ENCODE results near the gene ST8SIA6.

Gene ST8SIA6

DNA sequence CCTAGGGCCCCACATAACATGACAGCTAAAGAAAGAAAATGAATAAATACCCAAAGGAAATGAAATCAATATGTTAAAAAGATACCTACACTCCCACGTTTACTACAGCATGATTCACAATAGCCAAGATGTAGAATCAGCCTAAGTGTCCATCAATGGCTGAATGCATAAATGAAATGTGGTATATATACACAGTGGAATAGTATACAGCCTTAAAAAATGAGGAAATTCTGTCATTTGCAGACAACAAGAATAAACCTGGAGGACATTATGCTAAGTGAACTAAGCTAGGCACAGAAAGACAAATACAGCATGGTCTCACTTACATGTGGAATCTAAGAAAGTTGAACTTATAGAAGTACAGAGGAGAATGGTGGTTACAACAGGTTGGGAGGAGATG, 102.9 kb downstream of the ST8SIA6 start:
- no peaks in the 10 kb centered on the region for H3K9me3 ChIP-seq (ENCODE audit: control insufficient read depth in 2 of 2, low read length in 2 of 2)
- H3K36me3 ChIP-seq (ENCODE audit: control insufficient read depth in 2 of 2, insufficient read depth in 2 of 2, low read length in 2 of 2) = no peaks in the 10 kb centered on the region
- H3K27ac ChIP-seq (ENCODE audit: low read depth in 2 of 2, low read length in 2 of 2) = no peak overlapping the region
- H3K27me3 ChIP-seq (ENCODE audit: control insufficient read depth in 2 of 2, insufficient read depth in 2 of 2, low read length in 2 of 2) = no peaks in the 10 kb centered on the region
- H3K4me1 ChIP-seq (ENCODE audit: control insufficient read depth in 2 of 2, insufficient read depth in 2 of 2, low read length in 2 of 2) = no peaks in the 10 kb centered on the region
- H3K9ac ChIP-seq (ENCODE audit: low read depth in 1 of 2, low read length in 2 of 2) = no peak overlapping the region
- no peak overlapping the region for H3K4me3 ChIP-seq (ENCODE audit: low read length in 2 of 2)

DNA sequence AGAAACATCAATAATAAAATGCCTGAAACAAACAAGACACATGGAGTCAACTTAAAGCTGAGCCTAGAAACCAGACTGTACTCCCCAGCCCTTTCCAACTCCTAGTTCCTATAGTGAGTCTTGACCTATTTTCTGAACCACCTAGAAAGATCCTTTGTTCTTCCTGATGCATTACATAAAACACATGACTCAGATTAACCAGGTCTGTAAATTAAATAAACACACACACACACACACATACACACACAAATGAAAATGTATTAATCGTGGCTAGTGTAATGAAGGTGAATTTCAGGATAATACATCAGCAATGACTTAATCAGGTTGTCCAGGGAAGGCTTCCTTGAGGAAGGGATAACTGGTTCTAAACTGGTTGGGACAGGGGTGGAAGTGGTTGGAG, 104.7 kb downstream of the ST8SIA6 start:
- H3K27me3 ChIP-seq (ENCODE audit: control insufficient read depth in 2 of 2, insufficient read depth in 2 of 2, low read length in 2 of 2) = no peaks in the 10 kb centered on the region
- no peak overlapping the region for H3K4me3 ChIP-seq (ENCODE audit: low read length in 2 of 2)
- H3K36me3 ChIP-seq (ENCODE audit: control insufficient read depth in 2 of 2, insufficient read depth in 2 of 2, low read length in 2 of 2) = no peaks in the 10 kb centered on the region
- no peak overlapping the region for H3K9ac ChIP-seq (ENCODE audit: low read depth in 1 of 2, low read length in 2 of 2)
- no peaks in the 10 kb centered on the region for H3K4me1 ChIP-seq (ENCODE audit: control insufficient read depth in 2 of 2, insufficient read depth in 2 of 2, low read length in 2 of 2)
- no peak overlapping the region for H3K27ac ChIP-seq (ENCODE audit: low read depth in 2 of 2, low read length in 2 of 2)
- H3K9me3 ChIP-seq (ENCODE audit: control insufficient read depth in 2 of 2, low read length in 2 of 2) = no peaks in the 10 kb centered on the region

DNA sequence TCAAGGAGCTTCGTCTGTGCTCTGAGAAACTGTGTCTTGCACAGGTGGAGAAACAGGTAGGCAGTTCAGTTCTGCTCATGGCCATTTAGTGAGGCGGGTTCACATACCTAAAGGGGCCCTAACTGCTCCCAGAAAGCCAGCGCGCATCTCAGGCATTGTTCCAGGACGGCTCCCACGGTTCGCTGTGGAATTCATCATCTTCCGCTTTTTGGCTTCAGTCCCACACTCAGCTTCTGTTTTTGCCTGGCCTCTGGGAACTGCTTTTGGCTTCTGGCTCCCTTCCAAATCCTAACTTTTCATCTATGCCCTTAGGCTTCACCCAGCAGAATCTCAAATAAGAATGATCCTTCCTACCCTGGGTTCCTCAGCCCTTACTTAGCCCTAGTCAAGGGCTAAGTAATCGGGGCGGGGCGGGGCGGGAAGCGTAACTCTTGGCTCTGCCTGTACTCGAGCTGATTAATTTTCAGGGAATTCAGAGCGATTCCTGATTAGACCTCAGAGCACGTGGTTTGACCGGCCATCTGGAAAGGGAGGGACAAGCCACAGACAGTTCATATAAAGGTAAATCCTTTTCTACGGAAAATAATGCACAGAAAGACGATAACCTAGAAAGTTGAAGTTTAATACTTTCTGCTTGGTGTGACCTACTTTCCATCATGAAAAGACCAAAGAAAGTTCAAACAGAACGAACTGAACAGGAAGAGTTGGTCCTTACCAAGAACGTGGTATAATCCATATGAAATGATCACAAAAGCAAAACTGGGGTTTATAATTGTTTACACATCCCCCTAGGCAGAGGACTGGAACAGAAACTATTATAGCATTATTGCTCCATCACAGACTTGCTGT, 105.7 kb downstream of the ST8SIA6 start:
- H3K27me3 ChIP-seq (ENCODE audit: control insufficient read depth in 2 of 2, insufficient read depth in 2 of 2, low read length in 2 of 2) = no peaks in the 10 kb centered on the region
- no peaks in the 10 kb centered on the region for H3K9me3 ChIP-seq (ENCODE audit: control insufficient read depth in 2 of 2, low read length in 2 of 2)
- peak overlapping the region; percentile 25 to 32 for H3K4me3 ChIP-seq (ENCODE audit: low read length in 2 of 2)
- H3K9ac ChIP-seq (ENCODE audit: low read depth in 1 of 2, low read length in 2 of 2) = no peak overlapping the region
- no peak overlapping the region for H3K27ac ChIP-seq (ENCODE audit: low read depth in 2 of 2, low read length in 2 of 2)
- no peaks in the 10 kb centered on the region for H3K36me3 ChIP-seq (ENCODE audit: control insufficient read depth in 2 of 2, insufficient read depth in 2 of 2, low read length in 2 of 2)
- H3K4me1 ChIP-seq (ENCODE audit: control insufficient read depth in 2 of 2, insufficient read depth in 2 of 2, low read length in 2 of 2) = no peaks in the 10 kb centered on the region

DNA sequence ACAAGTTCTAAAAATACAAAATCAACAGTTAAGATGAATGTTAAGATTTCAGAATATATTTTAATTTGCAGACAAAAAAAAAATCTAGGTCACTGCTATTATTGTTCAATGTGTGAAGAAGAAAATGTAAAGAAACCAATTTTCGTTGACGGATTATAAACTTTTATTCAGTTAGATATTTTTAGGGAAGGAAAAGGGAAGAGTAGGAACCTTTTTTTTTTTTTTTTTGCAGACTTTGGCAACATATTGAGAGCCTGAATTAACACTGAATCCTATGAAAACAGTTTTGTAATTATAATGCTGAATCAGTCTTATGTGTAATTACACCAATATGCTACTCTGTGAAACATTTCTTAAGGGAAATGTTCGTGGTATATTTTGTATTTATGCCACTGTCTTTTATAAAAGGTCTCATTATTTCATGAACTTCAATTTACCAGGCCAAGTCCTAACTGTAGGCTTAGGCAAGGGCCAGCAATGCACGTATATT, 106.3 kb downstream of the ST8SIA6 start:
- no peaks in the 10 kb centered on the region for H3K27me3 ChIP-seq (ENCODE audit: control insufficient read depth in 2 of 2, insufficient read depth in 2 of 2, low read length in 2 of 2)
- no peak overlapping the region for H3K27ac ChIP-seq (ENCODE audit: low read depth in 2 of 2, low read length in 2 of 2)
- H3K9me3 ChIP-seq (ENCODE audit: control insufficient read depth in 2 of 2, low read length in 2 of 2) = no peaks in the 10 kb centered on the region
- no peaks in the 10 kb centered on the region for H3K4me1 ChIP-seq (ENCODE audit: control insufficient read depth in 2 of 2, insufficient read depth in 2 of 2, low read length in 2 of 2)
- no peaks in the 10 kb centered on the region for H3K36me3 ChIP-seq (ENCODE audit: control insufficient read depth in 2 of 2, insufficient read depth in 2 of 2, low read length in 2 of 2)
- no peak overlapping the region for H3K4me3 ChIP-seq (ENCODE audit: low read length in 2 of 2)
- H3K9ac ChIP-seq (ENCODE audit: low read depth in 1 of 2, low read length in 2 of 2) = no peak overlapping the region

DNA sequence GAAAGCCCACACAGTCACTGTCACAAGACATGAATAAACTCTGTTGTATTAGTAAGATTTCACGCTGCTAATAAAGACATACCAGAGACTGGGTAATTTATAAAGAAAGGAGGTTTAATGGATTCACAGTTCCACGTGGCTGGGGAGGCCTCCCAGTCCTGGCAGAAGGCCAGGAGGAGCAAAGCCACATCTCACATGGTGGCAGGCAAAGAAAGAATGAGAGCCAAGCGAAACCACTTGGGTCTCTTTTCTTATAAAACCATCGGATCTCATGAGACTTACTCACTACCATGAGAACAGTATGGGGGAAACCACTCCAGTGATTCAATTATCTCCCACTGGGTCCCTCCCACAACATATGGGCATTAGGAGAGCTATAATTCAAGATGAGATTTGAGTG, 110.2 kb downstream of the ST8SIA6 start:
- Histone ChIP-seq H3K9me3 (ENCODE audit: control insufficient read depth in 2 of 2, low read length in 2 of 2) (peaks cover 0 to 2% of the 10 kb centered on the region in 2 donors), H3K36me3 (ENCODE audit: control insufficient read depth in 2 of 2, insufficient read depth in 2 of 2, low read length in 2 of 2) (no peaks in the 10 kb centered on the region), H3K27me3 (ENCODE audit: control insufficient read depth in 2 of 2, insufficient read depth in 2 of 2, low read length in 2 of 2) (no peaks in the 10 kb centered on the region), H3K4me1 (ENCODE audit: control insufficient read depth in 2 of 2, insufficient read depth in 2 of 2, low read length in 2 of 2) (no peaks in the 10 kb centered on the region), H3K9ac (ENCODE audit: low read depth in 1 of 2, low read length in 2 of 2) (no peak overlapping the region), H3K27ac (ENCODE audit: low read depth in 2 of 2, low read length in 2 of 2) (no peak overlapping the region), H3K4me3 (ENCODE audit: low read length in 2 of 2) (no peak overlapping the region)

DNA sequence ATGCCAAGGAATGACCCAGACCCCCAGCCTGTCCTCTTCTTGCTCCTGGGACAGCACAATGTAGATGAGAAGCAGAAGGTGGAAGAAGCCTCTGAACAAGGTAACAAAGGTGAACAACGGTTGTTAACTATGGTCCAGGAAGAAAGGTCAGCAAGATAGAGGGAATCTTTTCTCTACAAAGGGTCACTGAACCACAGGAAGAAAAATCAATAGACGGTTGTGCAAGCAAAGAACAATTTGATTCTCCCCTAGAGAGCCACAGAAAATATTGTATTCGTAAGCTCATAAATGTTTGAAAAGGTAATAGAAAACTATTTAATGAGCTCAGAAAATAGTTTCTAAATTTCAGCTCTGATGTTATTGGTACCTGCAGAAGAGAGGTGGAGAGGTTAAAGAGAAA, 111.3 kb downstream of the ST8SIA6 start:
- Histone ChIP-seq H3K9ac (ENCODE audit: low read depth in 1 of 2, low read length in 2 of 2) (no peak overlapping the region), H3K4me3 (ENCODE audit: low read length in 2 of 2) (no peak overlapping the region), H3K27ac (ENCODE audit: low read depth in 2 of 2, low read length in 2 of 2) (no peak overlapping the region), H3K27me3 (ENCODE audit: control insufficient read depth in 2 of 2, insufficient read depth in 2 of 2, low read length in 2 of 2) (no peaks in the 10 kb centered on the region), H3K36me3 (ENCODE audit: control insufficient read depth in 2 of 2, insufficient read depth in 2 of 2, low read length in 2 of 2) (no peaks in the 10 kb centered on the region), H3K9me3 (ENCODE audit: control insufficient read depth in 2 of 2, low read length in 2 of 2) (peaks cover 0 to 2% of the 10 kb centered on the region in 2 donors), H3K4me1 (ENCODE audit: control insufficient read depth in 2 of 2, insufficient read depth in 2 of 2, low read length in 2 of 2) (no peaks in the 10 kb centered on the region)

DNA sequence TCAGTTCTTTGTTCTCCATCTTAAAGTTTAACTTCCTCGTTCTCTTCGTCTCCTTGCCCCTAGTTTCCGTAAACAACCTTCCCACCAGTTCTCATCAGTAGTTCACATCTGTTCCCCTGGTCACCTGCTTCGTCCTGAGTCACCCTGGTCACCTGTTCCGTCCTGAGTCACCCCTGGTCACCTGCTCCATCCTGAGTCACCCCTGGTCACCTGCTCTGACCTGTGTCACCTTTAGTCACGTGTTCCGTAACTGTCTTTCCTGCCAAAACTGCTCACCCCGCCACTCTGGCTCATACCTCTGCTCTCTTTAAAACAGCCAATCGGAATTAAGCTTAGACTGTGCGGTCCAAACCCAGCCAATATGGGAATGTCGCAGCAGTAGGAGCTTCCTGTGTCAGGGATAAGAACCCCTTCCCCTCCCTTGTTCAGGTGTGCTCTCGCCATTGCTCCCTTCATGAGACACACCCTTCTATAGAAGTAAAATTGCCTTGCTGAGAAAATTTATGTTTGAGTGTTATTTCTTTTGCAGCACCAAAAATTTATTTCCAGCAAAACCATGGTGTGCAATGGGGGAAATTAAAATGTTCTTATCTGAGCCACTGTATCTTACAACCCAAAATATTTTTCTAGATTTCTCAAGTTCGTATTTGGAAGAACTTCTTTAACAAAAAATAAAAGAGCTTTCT, 114.1 kb downstream of the ST8SIA6 start:
- Histone ChIP-seq H3K36me3 (ENCODE audit: control insufficient read depth in 2 of 2, insufficient read depth in 2 of 2, low read length in 2 of 2) (no peaks in the 10 kb centered on the region), H3K27me3 (ENCODE audit: control insufficient read depth in 2 of 2, insufficient read depth in 2 of 2, low read length in 2 of 2) (no peaks in the 10 kb centered on the region), H3K4me1 (ENCODE audit: control insufficient read depth in 2 of 2, insufficient read depth in 2 of 2, low read length in 2 of 2) (no peaks in the 10 kb centered on the region), H3K9ac (ENCODE audit: low read depth in 1 of 2, low read length in 2 of 2) (no peak overlapping the region), H3K9me3 (ENCODE audit: control insufficient read depth in 2 of 2, low read length in 2 of 2) (peaks cover 0 to 2% of the 10 kb centered on the region in 2 donors), H3K27ac (ENCODE audit: low read depth in 2 of 2, low read length in 2 of 2) (no peak overlapping the region), H3K4me3 (ENCODE audit: low read length in 2 of 2) (no peak overlapping the region)

DNA sequence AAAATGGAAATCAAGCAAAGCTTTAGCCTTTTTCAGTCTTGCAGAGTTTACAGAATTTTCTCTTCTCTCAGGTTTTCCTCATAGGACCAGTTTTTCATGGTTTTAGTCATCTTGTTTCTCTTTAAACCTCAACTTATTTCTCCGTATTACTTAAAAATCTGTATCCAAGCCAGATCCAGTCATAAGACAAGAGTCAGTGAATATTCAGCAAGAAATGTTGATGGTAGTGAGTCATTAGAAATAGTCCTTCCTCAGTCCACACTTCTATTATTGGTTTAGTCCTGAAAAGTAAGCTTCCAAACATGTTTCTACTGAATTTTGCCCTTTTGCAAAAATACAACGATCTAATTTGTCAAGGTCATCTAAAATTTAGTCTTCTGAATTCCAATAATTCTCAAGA, 119.3 kb downstream of the ST8SIA6 start:
- Histone ChIP-seq H3K9ac (ENCODE audit: low read depth in 1 of 2, low read length in 2 of 2) (no peak overlapping the region), H3K4me1 (ENCODE audit: control insufficient read depth in 2 of 2, insufficient read depth in 2 of 2, low read length in 2 of 2) (no peaks in the 10 kb centered on the region), H3K27me3 (ENCODE audit: control insufficient read depth in 2 of 2, insufficient read depth in 2 of 2, low read length in 2 of 2) (no peaks in the 10 kb centered on the region), H3K9me3 (ENCODE audit: control insufficient read depth in 2 of 2, low read length in 2 of 2) (no peaks in the 10 kb centered on the region), H3K27ac (ENCODE audit: low read depth in 2 of 2, low read length in 2 of 2) (no peak overlapping the region), H3K36me3 (ENCODE audit: control insufficient read depth in 2 of 2, insufficient read depth in 2 of 2, low read length in 2 of 2) (no peaks in the 10 kb centered on the region), H3K4me3 (ENCODE audit: low read length in 2 of 2) (no peak overlapping the region)

GRCh38 chr10:17330501-17330900, 123.9 kb downstream of the ST8SIA6 start:
- no peaks in the 10 kb centered on the region for H3K36me3 ChIP-seq (ENCODE audit: control insufficient read depth in 2 of 2, insufficient read depth in 2 of 2, low read length in 2 of 2)
- no peaks in the 10 kb centered on the region for H3K9me3 ChIP-seq (ENCODE audit: control insufficient read depth in 2 of 2, low read length in 2 of 2)
- H3K9ac ChIP-seq (ENCODE audit: low read depth in 1 of 2, low read length in 2 of 2) = no peak overlapping the region
- no peaks in the 10 kb centered on the region for H3K27me3 ChIP-seq (ENCODE audit: control insufficient read depth in 2 of 2, insufficient read depth in 2 of 2, low read length in 2 of 2)
- no peak overlapping the region for H3K4me3 ChIP-seq (ENCODE audit: low read length in 2 of 2)
- no peak overlapping the region for H3K27ac ChIP-seq (ENCODE audit: low read depth in 2 of 2, low read length in 2 of 2)
- H3K4me1 ChIP-seq (ENCODE audit: control insufficient read depth in 2 of 2, insufficient read depth in 2 of 2, low read length in 2 of 2) = no peaks in the 10 kb centered on the region

DNA sequence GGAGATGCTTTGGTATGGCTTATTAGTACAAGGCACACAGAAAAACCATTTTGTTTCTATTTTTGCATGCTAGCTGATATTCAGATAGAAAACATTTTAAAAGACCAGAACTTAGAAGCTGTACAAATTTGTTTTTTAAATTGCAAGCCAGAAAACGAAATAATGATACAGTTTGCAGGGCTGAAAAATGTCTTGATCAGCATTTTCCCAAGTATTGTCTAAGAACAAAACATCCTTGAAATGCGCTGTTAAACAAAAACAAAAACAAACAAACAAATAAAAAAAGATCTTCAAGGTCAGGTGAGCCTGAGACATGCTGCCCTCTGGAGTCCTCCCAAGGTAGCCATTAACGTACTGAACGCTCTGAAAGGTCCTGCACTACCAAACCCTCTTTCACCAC, 128.0 kb downstream of the ST8SIA6 start:
- H3K27me3 ChIP-seq (ENCODE audit: control insufficient read depth in 2 of 2, insufficient read depth in 2 of 2, low read length in 2 of 2) = no peaks in the 10 kb centered on the region
- H3K4me3 ChIP-seq (ENCODE audit: low read length in 2 of 2) = no peak overlapping the region
- no peaks in the 10 kb centered on the region for H3K36me3 ChIP-seq (ENCODE audit: control insufficient read depth in 2 of 2, insufficient read depth in 2 of 2, low read length in 2 of 2)
- H3K4me1 ChIP-seq (ENCODE audit: control insufficient read depth in 2 of 2, insufficient read depth in 2 of 2, low read length in 2 of 2) = no peaks in the 10 kb centered on the region
- no peak overlapping the region for H3K9ac ChIP-seq (ENCODE audit: low read depth in 1 of 2, low read length in 2 of 2)
- H3K27ac ChIP-seq (ENCODE audit: low read depth in 2 of 2, low read length in 2 of 2) = no peak overlapping the region
- no peaks in the 10 kb centered on the region for H3K9me3 ChIP-seq (ENCODE audit: control insufficient read depth in 2 of 2, low read length in 2 of 2)
